HEK293 (cell line): ENCODE results near the gene CTSE.

ENCODE experiments used
- CTCF ChIA-PET: fragments of 350-600 bp; formaldehyde crosslinking; extraction: SDS; loops from one replicate; lab custom pipeline; 2021; ENCODE audit warnings: antibody characterized with exemption; lab: Yijun Ruan, JAX
- POLR2A ChIA-PET: fragments of 300-600 bp; formaldehyde crosslinking; extraction: SDS; loops from one replicate; lab custom pipeline; 2020; ENCODE audit warnings: antibody characterized with exemption, inconsistent platforms; lab: Yijun Ruan, JAX
- H3K27ac ChIP-seq: fragments of 200-500 bp; sonication (Bioruptor generic); 2 replicates; pipeline ENCODE4 v1.5.1; 2014; ENCODE audit warnings: low read depth, low read length, control low read depth, inconsistent platforms; ENCODE audit errors: extremely low read depth
- H3K36me3 ChIP-seq, 2 experiments: fragments of 200-500 bp in 1 of 2; sonication (Bioruptor generic) in 1 of 2; 1 replicate in 1 of 2; 2 replicates in 1 of 2; pipeline ENCODE4 v1.5.1; 2014 to 2017; ENCODE audit warnings: inconsistent platforms in 2 of 2, low read length in 2 of 2; ENCODE audit not compliant: control insufficient read depth in 2 of 2, insufficient read depth in 1 of 2
- H3K4me1 ChIP-seq: fragments of 200-500 bp; sonication (Bioruptor generic); 2 replicates; pipeline ENCODE4 v1.5.1; 2014; ENCODE audit warnings: mild to moderate bottlenecking, low read length, inconsistent platforms; ENCODE audit not compliant: control insufficient read depth, insufficient read depth
- H3K4me3 ChIP-seq: 2 replicates; pipeline ENCODE4 v1.5.1; 2011; ENCODE audit warnings: low read depth, mild to moderate bottlenecking, control low read depth, low read length, moderate library complexity
- H3K9me3 ChIP-seq: fragments of 200-500 bp; sonication (Bioruptor generic); 2 replicates; pipeline ENCODE4 v1.5.1; 2014; ENCODE audit warnings: low read depth, low read length, inconsistent platforms; ENCODE audit not compliant: control insufficient read depth, insufficient read depth
- HIC1 ChIP-seq: fragments of 450-650 bp; formaldehyde crosslinking; IDR thresholded peaks from 2 replicates; pipeline ENCODE4 v1.5.1; 2016; ENCODE audit warnings: missing biosample characterization, missing genetic modification characterization
- HOXD13 ChIP-seq: sonication (generic); formaldehyde crosslinking; IDR thresholded peaks from 2 replicates; pipeline ENCODE4 v1.8.0; 2022; ENCODE audit warnings: missing genetic modification reagents, borderline replicate concordance
- INSM2 ChIP-seq: fragments of 450-650 bp; formaldehyde crosslinking; IDR thresholded peaks from 2 replicates; pipeline ENCODE4 v1.5.1; 2016; ENCODE audit warnings: missing biosample characterization, missing genetic modification characterization
- KLF17 ChIP-seq: fragments of 450-650 bp; formaldehyde crosslinking; IDR thresholded peaks from 2 replicates; pipeline ENCODE4 v1.5.1; 2016; ENCODE audit warnings: missing biosample characterization, missing genetic modification characterization
- ZFP41 ChIP-seq: fragments of 450-650 bp; formaldehyde crosslinking; IDR thresholded peaks from 2 replicates; pipeline ENCODE4 v1.5.1; 2016; ENCODE audit warnings: missing biosample characterization, missing genetic modification characterization, borderline replicate concordance
- ZNF169 ChIP-seq: fragments of 450-650 bp; formaldehyde crosslinking; IDR thresholded peaks from 2 replicates; pipeline ENCODE4 v1.5.1; 2016; ENCODE audit warnings: missing biosample characterization, missing genetic modification characterization
- ZNF174 ChIP-seq: fragments of 450-650 bp; formaldehyde crosslinking; IDR thresholded peaks from 2 replicates; pipeline ENCODE4 v1.5.0; 2017; ENCODE audit warnings: missing biosample characterization, mild to moderate bottlenecking, missing genetic modification characterization
- ZNF214 ChIP-seq: fragments of 450-650 bp; formaldehyde crosslinking; IDR thresholded peaks from 2 replicates; pipeline ENCODE4 v1.5.1; 2017; ENCODE audit warnings: missing biosample characterization, mild to moderate bottlenecking, missing genetic modification characterization, borderline replicate concordance
- ZNF24 ChIP-seq: fragments of 450-650 bp; formaldehyde crosslinking; IDR thresholded peaks from 2 replicates; pipeline ENCODE4 v1.5.1; 2016; ENCODE audit warnings: missing biosample characterization, missing genetic modification characterization
- ZNF488 ChIP-seq: fragments of 450-650 bp; formaldehyde crosslinking; IDR thresholded peaks from 2 replicates; pipeline ENCODE4 v1.5.1; 2016; ENCODE audit warnings: missing biosample characterization, missing genetic modification characterization
- ZNF513 ChIP-seq: fragments of 450-650 bp; IDR thresholded peaks from 2 replicates; pipeline ENCODE4 v1.5.1; 2018; ENCODE audit warnings: missing biosample characterization, missing genetic modification characterization
- ZNF521 ChIP-seq: fragments of 450-650 bp; formaldehyde crosslinking; IDR thresholded peaks from 2 replicates; pipeline ENCODE4 v1.5.1; 2017; ENCODE audit warnings: missing biosample characterization, mild to moderate bottlenecking, missing genetic modification characterization
- ZNF549 ChIP-seq: fragments of 450-650 bp; IDR thresholded peaks from 2 replicates; pipeline ENCODE4 v1.5.1; 2018; ENCODE audit warnings: missing biosample characterization, missing genetic modification characterization, mild to moderate bottlenecking, inconsistent platforms, moderate library complexity
- ZNF596 ChIP-seq: fragments of 450-650 bp; IDR thresholded peaks from 2 replicates; pipeline ENCODE4 v1.5.0; 2018; ENCODE audit warnings: missing biosample characterization, mild to moderate bottlenecking, missing genetic modification characterization, moderate library complexity
- ZNF791 ChIP-seq: fragments of 450-650 bp; formaldehyde crosslinking; IDR thresholded peaks from 2 replicates; pipeline ENCODE4 v1.5.1; 2016; ENCODE audit warnings: missing biosample characterization, missing genetic modification characterization

Gene CTSE

GRCh38 chr1:206021626-206022365 lies 1.9 kb downstream of the CTSE start:
- H3K9me3 ChIP-seq = no peaks in the 10 kb centered on the region
- POLR2A ChIA-PET = interaction anchor here (0.7 kb wide), 1 partner anchor 447 kb away, joined by 3 read pairs; no protein-coding TSS in a partner anchor
- H3K36me3 ChIP-seq = no peaks in the 10 kb centered on the region
- TF ChIP-seq ZNF549 (tag by site-specific recombination) = no peak
- no peak overlapping the region for H3K4me3 ChIP-seq
- H3K27ac ChIP-seq = no peak overlapping the region
- CTCF ChIA-PET = interaction anchor here (2.8 kb wide), 1 partner anchor 9 kb away, joined by 19 read pairs; no protein-coding TSS in a partner anchor
- H3K4me1 ChIP-seq = no peaks in the 10 kb centered on the region

GRCh38 chr1:206021008-206021625 lies 2.6 kb downstream of the CTSE start:
- TF ChIP-seq HOXD13 (no peak), ZNF596 (tag by site-specific recombination) (no peak), KLF17 (tag by site-specific recombination) (no peak)
- CTCF ChIA-PET = interaction anchor here (0.6 to 2.8 kb wide), 2 partner anchors 9 to 230 kb away, joined by 4 to 19 read pairs; no protein-coding TSS in a partner anchor
- Histone ChIP-seq H3K27ac (no peak overlapping the region), H3K36me3 (no peaks in the 10 kb centered on the region), H3K9me3 (no peaks in the 10 kb centered on the region), H3K4me3 (no peak overlapping the region), H3K4me1 (no peaks in the 10 kb centered on the region)
- POLR2A ChIA-PET = no interaction called here

- TF ChIP-seq ZNF521 (no peak), ZNF791 (tag by site-specific recombination) (no peak), HIC1 (no peak), ZNF24 (no peak), ZNF513 (tag by site-specific recombination) (no peak), ZNF169 (tag by site-specific recombination) (no peak)
- POLR2A ChIA-PET = no interaction called here
- H3K36me3 ChIP-seq = no peaks in the 10 kb centered on the region
- CTCF ChIA-PET = interaction anchor here (0.6 to 2.8 kb wide), 3 partner anchors 10 to 230 kb away, joined by 3 to 19 read pairs (median 4); no protein-coding TSS in a partner anchor
- no peaks in the 10 kb centered on the region for H3K4me1 ChIP-seq
- H3K27ac ChIP-seq = no peak overlapping the region
- H3K4me3 ChIP-seq = no peak overlapping the region
- no peaks in the 10 kb centered on the region for H3K9me3 ChIP-seq
Observed at GRCh38 chr1:206020393-206021007, 3.2 kb downstream of the CTSE start.

- Histone ChIP-seq H3K9me3 (no peaks in the 10 kb centered on the region), H3K36me3 (no peaks in the 10 kb centered on the region), H3K4me1 (no peaks in the 10 kb centered on the region), H3K27ac (no peak overlapping the region), H3K4me3 (no peak overlapping the region)
- POLR2A ChIA-PET = no interaction called here
- CTCF ChIA-PET = interaction anchor here (0.6 to 2.3 kb wide), 4 partner anchors 16 to 91 kb away, joined by 3 to 8 read pairs (median 4); no protein-coding TSS in a partner anchor
- TF ChIP-seq ZFP41 (tag by site-specific recombination) = no peak
- no peak for TF ChIP-seq ZNF174
- no peak for TF ChIP-seq KLF17 (tag by site-specific recombination)
- no peak for TF ChIP-seq INSM2 (tag by site-specific recombination)
- TF ChIP-seq ZNF488 = no peak
- no peak for TF ChIP-seq ZNF214 (tag by site-specific recombination)
Observed at GRCh38 chr1:206015071-206015470, 8.6 kb downstream of the CTSE start.
